SK-N-SH (cell line): ENCODE results near the gene RPL7A. TPM values are rescaled to one million over a fixed set of nuclear protein-coding genes. Genes with fewer than 3 reads are reported as not detected.

Experiments used
- CTCF ChIA-PET: fragments of 300-600, 350-600 bp; formaldehyde crosslinking; extraction: SDS; loops from one replicate; lab custom pipeline; 2021; lab: Yijun Ruan, JAX
- POLR2A ChIA-PET: fragments of 350-600 bp; sonication (Branson Sonifier 250); formaldehyde crosslinking; extraction: SDS; loops from one replicate; lab custom pipeline; 2020; ENCODE audit warnings: antibody characterized with exemption, inconsistent platforms; lab: Yijun Ruan, JAX
- DNase-seq: peaks from one replicate; pipeline ENCODE4 v3.0.0; 2012
- H2AFZ ChIP-seq: fragments of 200-600 bp; sonication (generic); 2 replicates; pipeline ENCODE4 v1.8.1; 2016; ENCODE audit warnings: antibody characterized with exemption, mild to moderate bottlenecking, low read depth
- H3F3A ChIP-seq: fragments of 200-600 bp; sonication (generic); replicated peaks from 2 replicates; pipeline ENCODE3; 2016; ENCODE audit warnings: antibody characterized with exemption, mild to moderate bottlenecking; ENCODE audit not compliant: insufficient read depth
- H3K27ac ChIP-seq, 2 experiments: fragments of 200-500 bp in 1 of 2; fragments of 200-600 bp in 1 of 2; sonication (Bioruptor generic) in 1 of 2; sonication (generic), shearing (Covaris generic) in 1 of 2; 2 replicates each; pipeline versions ENCODE4 v1.5.1 to v1.6.1; 2014 to 2016; ENCODE audit warnings: low read depth in 2 of 2, inconsistent platforms in 1 of 2, low read length in 1 of 2, mild to moderate bottlenecking in 1 of 2, mixed read lengths in 1 of 2
- H3K27me3 ChIP-seq: fragments of 200-600 bp; sonication (generic), shearing (Covaris generic); 2 replicates; pipeline ENCODE4 v1.6.1; 2016; ENCODE audit warnings: mixed run types; ENCODE audit not compliant: insufficient read depth
- H3K36me3 ChIP-seq, 2 experiments: fragments of 200-500 bp in 1 of 2; fragments of 200-600 bp in 1 of 2; sonication (Bioruptor generic) in 1 of 2; sonication (generic) in 1 of 2; replicated peaks in 1 of 2; 2 replicates each; pipeline versions ENCODE3 to v1.5.1; 2014 to 2016; ENCODE audit warnings: low read length in 1 of 2, mild to moderate bottlenecking in 1 of 2; ENCODE audit not compliant: insufficient read depth in 2 of 2, control insufficient read depth in 1 of 2
- H3K4me1 ChIP-seq, 2 experiments: fragments of 200-500 bp in 1 of 2; fragments of 200-600 bp in 1 of 2; sonication (Bioruptor generic) in 1 of 2; sonication (generic), shearing (Covaris generic) in 1 of 2; 2 replicates each; pipeline versions ENCODE4 v1.5.1 to v1.6.1; 2014 to 2016; ENCODE audit warnings: low read depth in 1 of 2, low read length in 1 of 2, mixed run types in 1 of 2; ENCODE audit not compliant: insufficient read depth in 2 of 2, control insufficient read depth in 1 of 2
- H3K4me2 ChIP-seq: fragments of 200-600 bp; sonication (generic), shearing (Covaris generic); 2 replicates; pipeline ENCODE4 v1.6.1; 2017; ENCODE audit warnings: mixed run types
- H3K4me3 ChIP-seq, 2 experiments: fragments of 200-500 bp in 1 of 2; fragments of 200-600 bp in 1 of 2; sonication (Bioruptor generic) in 1 of 2; sonication (generic), shearing (Covaris generic) in 1 of 2; 2 replicates each; pipeline versions ENCODE4 v1.5.1 to v1.8.1; 2014 to 2016; ENCODE audit warnings: low read depth in 2 of 2, inconsistent platforms in 1 of 2, low read length in 1 of 2, mild to moderate bottlenecking in 1 of 2, mixed read lengths in 1 of 2, moderate library complexity in 1 of 2
- H3K79me2 ChIP-seq: fragments of 200-600 bp; sonication (generic); 2 replicates; pipeline ENCODE4 v1.8.1; 2017; ENCODE audit warnings: mild to moderate bottlenecking; ENCODE audit not compliant: insufficient read depth
- H3K9ac ChIP-seq: fragments of 200-600 bp; sonication (generic); 2 replicates; pipeline ENCODE4 v1.6.1; 2017; ENCODE audit warnings: mixed run types
- H3K9me2 ChIP-seq: fragments of 200-600 bp; sonication (generic); 2 replicates; pipeline ENCODE4 v1.6.1; 2017; ENCODE audit warnings: mixed run types
- H3K9me3 ChIP-seq: fragments of 200-600 bp; sonication (generic); 2 replicates; pipeline ENCODE4 v1.6.1; 2017; ENCODE audit warnings: mixed run types, mild to moderate bottlenecking, moderate library complexity
- H4K20me1 ChIP-seq: fragments of 200-600 bp; sonication (generic); 2 replicates; pipeline ENCODE4 v1.6.1; 2017; ENCODE audit warnings: mild to moderate bottlenecking, mixed run types; ENCODE audit not compliant: insufficient read depth
- ELF1 ChIP-seq: IDR thresholded peaks from 2 replicates; pipeline ENCODE4 v1.4.0; 2012
- FOSL2 ChIP-seq: IDR thresholded peaks from 2 replicates; pipeline ENCODE4 v1.4.0; 2012; ENCODE audit warnings: low read depth, mild to moderate bottlenecking, moderate library complexity, borderline replicate concordance
- GABPA ChIP-seq: IDR thresholded peaks from 2 replicates; pipeline ENCODE4 v1.4.0; 2012; ENCODE audit warnings: low read depth, mild to moderate bottlenecking
- JUND ChIP-seq: IDR thresholded peaks from 2 replicates; pipeline ENCODE4 v1.4.0; 2012
- MEF2A ChIP-seq: IDR thresholded peaks from 2 replicates; pipeline ENCODE4 v1.4.0; 2012; ENCODE audit warnings: low read depth, borderline replicate concordance
- NFIC ChIP-seq: IDR thresholded peaks from 2 replicates; pipeline ENCODE4 v1.4.0; 2012; ENCODE audit warnings: borderline replicate concordance
- NRF1 ChIP-seq: IDR thresholded peaks from 2 replicates; pipeline ENCODE4 v1.6.1; 2012; ENCODE audit warnings: low read depth, mild to moderate bottlenecking, low read length
- RAD21 ChIP-seq: IDR thresholded peaks from 2 replicates; pipeline ENCODE4 v1.6.1; 2012; ENCODE audit warnings: mild to moderate bottlenecking, low read length
- RXRA ChIP-seq: IDR thresholded peaks from 2 replicates; pipeline ENCODE4 v1.4.0; 2012; ENCODE audit warnings: low read depth, mild to moderate bottlenecking, borderline replicate concordance
- SMC3 ChIP-seq: IDR thresholded peaks from 2 replicates; pipeline ENCODE4 v1.6.1; 2012; ENCODE audit warnings: low read depth, low read length, improper control_type of control experiment
- TCF12 ChIP-seq: IDR thresholded peaks from 2 replicates; pipeline ENCODE4 v1.4.0; 2012
- TEAD4 ChIP-seq: IDR thresholded peaks from 2 replicates; pipeline ENCODE4 v1.4.0; 2012; ENCODE audit warnings: mild to moderate bottlenecking, borderline replicate concordance; ENCODE audit not compliant: insufficient read depth
- whole genome bisulfite sequencing: methylation state at CpG from one replicate; pipeline ENCODE4 v1.1.6; 2017; ENCODE audit warnings: low lambda C conversion rate; 5-methylcytosine and 5-hydroxymethylcytosine counted together
- polyA plus RNA-seq, 3 experiments: library from polyadenylated mRNA; depleted of rRNA; stranded (reverse); fragments of >200 nt; gene quantifications; 2 replicates each; pipeline ENCODE4 v1.2.3, GENCODE V29; 2012
- TF ChIP-seq, protein P1 (sequence below): fragments of 200-600 bp; sonication (generic); IDR thresholded peaks from 2 replicates; pipeline ENCODE4 v1.6.1; 2017; ENCODE audit warnings: antibody characterized with exemption, mild to moderate bottlenecking, moderate library complexity
- TF ChIP-seq, protein P2 (sequence below): fragments of 150-350 bp; IDR thresholded peaks from 2 replicates; pipeline ENCODE4 v1.6.1; 2016; ENCODE audit warnings: mild to moderate bottlenecking, low read depth, low read length

The RPL7A gene
- polyA plus RNA-seq, 1 of the 3 experiments (the other 2 are of a cell fraction), result 4,121 TPM

DNA sequence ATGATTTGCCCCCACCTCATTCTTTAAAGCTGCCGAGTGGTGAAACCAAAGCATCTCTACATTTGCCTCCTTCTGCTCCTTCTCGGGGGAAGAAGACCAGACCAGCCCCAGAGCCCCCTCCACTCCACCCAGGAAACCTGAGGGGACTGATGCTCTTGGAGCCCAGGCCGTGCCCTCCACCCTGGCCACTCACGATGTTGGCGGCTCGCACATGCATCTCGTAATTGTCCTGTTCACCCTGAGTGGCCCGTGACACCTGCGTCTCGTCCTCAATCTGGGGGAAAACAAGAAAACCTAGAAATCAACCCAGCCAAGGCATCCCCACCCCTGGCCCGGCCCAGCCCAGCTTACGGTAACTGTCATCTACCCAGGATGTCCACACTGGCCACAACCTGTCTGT is 3.0 kb upstream of the RPL7A start:
- no peaks in the 10 kb centered on the region for H3K9me2 ChIP-seq
- H3K36me3 ChIP-seq, result peaks cover 28 to 68% of the 10 kb centered on the region in 2 experiments
- H3K4me3 ChIP-seq, result no peak overlapping the region
- 97% methylated on average over 12 of the region's 12 CpGs for WGBS
- H3K4me2 ChIP-seq, result no peak overlapping the region
- peaks cover 23% of the 10 kb centered on the region for H4K20me1 ChIP-seq
- DNase-seq, result no peak
- H3K79me2 ChIP-seq, result peaks cover 45% of the 10 kb centered on the region
- H3K4me1 ChIP-seq, result peaks cover 6 to 21% of the 10 kb centered on the region in 2 experiments; a peak in 2 of 4 replicates
- H3F3A ChIP-seq, result peaks cover 6% of the 10 kb centered on the region
- ChIA-PET POLR2A (no interaction called here), CTCF (interaction anchor here (1.1 kb wide), 1 partner anchor 25 kb away, joined by 3 read pairs; no protein-coding TSS in a partner anchor)
- no peak overlapping the region for H3K27ac ChIP-seq
- H2AFZ ChIP-seq, result no peak overlapping the region
- no peaks in the 10 kb centered on the region for H3K9me3 ChIP-seq
- TF ChIP-seq NFIC (no peak), GABPA (no peak), RXRA (no peak)
- no peak overlapping the region for H3K9ac ChIP-seq
- no peaks in the 10 kb centered on the region for H3K27me3 ChIP-seq

DNA sequence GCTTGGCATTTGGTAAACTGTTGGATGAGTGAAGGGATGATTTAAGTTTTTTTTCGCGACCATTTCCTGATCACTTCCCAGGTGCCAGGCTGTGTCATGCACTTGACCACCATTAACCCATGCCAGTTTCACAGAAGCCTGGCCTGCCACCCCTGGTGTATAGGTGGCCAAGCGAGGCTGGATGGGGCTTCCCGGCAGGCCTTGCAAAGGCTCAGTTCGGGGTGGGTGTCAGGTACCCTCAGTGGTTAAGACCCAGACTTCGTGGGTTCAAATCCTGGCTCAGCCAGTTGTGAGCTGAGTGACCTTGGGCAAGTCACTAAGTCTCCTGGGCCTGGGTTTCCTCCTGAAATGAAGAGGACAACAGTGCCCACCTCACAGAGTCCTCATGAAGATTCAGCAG is 2.4 kb upstream of the RPL7A start:
- peaks cover 8 to 27% of the 10 kb centered on the region in 2 experiments; a peak in 2 of 4 replicates for H3K4me1 ChIP-seq
- no peak for DNase-seq
- H3K9me2 ChIP-seq, result no peaks in the 10 kb centered on the region
- WGBS, result 85% methylated on average over 5 of the region's 6 CpGs
- peaks cover 51% of the 10 kb centered on the region for H3K79me2 ChIP-seq
- no peak for TF ChIP-seq NFIC
- TF ChIP-seq, protein P1, sequence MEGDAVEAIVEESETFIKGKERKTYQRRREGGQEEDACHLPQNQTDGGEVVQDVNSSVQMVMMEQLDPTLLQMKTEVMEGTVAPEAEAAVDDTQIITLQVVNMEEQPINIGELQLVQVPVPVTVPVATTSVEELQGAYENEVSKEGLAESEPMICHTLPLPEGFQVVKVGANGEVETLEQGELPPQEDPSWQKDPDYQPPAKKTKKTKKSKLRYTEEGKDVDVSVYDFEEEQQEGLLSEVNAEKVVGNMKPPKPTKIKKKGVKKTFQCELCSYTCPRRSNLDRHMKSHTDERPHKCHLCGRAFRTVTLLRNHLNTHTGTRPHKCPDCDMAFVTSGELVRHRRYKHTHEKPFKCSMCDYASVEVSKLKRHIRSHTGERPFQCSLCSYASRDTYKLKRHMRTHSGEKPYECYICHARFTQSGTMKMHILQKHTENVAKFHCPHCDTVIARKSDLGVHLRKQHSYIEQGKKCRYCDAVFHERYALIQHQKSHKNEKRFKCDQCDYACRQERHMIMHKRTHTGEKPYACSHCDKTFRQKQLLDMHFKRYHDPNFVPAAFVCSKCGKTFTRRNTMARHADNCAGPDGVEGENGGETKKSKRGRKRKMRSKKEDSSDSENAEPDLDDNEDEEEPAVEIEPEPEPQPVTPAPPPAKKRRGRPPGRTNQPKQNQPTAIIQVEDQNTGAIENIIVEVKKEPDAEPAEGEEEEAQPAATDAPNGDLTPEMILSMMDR, result no peak
- TF ChIP-seq MEF2A, result no peak
- TF ChIP-seq RAD21, result no peak
- TF ChIP-seq JUND, result no peak
- TF ChIP-seq, protein P2, sequence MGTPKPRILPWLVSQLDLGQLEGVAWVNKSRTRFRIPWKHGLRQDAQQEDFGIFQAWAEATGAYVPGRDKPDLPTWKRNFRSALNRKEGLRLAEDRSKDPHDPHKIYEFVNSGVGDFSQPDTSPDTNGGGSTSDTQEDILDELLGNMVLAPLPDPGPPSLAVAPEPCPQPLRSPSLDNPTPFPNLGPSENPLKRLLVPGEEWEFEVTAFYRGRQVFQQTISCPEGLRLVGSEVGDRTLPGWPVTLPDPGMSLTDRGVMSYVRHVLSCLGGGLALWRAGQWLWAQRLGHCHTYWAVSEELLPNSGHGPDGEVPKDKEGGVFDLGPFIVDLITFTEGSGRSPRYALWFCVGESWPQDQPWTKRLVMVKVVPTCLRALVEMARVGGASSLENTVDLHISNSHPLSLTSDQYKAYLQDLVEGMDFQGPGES, result no peak
- TF ChIP-seq ELF1, result no peak
- TF ChIP-seq TCF12, result no peak
- no peak for TF ChIP-seq TEAD4
- TF ChIP-seq FOSL2, result no peak
- TF ChIP-seq NRF1, result no peak
- TF ChIP-seq SMC3, result no peak
- TF ChIP-seq GABPA, result no peak
- H3K27me3 ChIP-seq, result no peaks in the 10 kb centered on the region
- no peak overlapping the region for H3K4me3 ChIP-seq
- no peak overlapping the region for H2AFZ ChIP-seq
- no peak overlapping the region for H3K4me2 ChIP-seq
- no peak overlapping the region for H3K9ac ChIP-seq
- ChIA-PET POLR2A (interaction anchor here (1.5 kb wide), 1 partner anchor 9 kb away, joined by 4 read pairs; no protein-coding TSS in a partner anchor), CTCF (interaction anchor here (1.1 kb wide), 1 partner anchor 159 kb away, joined by 3 read pairs; no protein-coding TSS in a partner anchor)
- H3K36me3 ChIP-seq, result peaks cover 34 to 68% of the 10 kb centered on the region in 2 experiments
- H3K27ac ChIP-seq, result no peak overlapping the region
- H3K9me3 ChIP-seq, result no peaks in the 10 kb centered on the region
- H4K20me1 ChIP-seq, result peaks cover 29% of the 10 kb centered on the region
- peaks cover 12% of the 10 kb centered on the region for H3F3A ChIP-seq
